Keratinocyte (primary cell): ENCODE measurements around the gene ALG2. TPM values are rescaled to one million over a fixed set of nuclear protein-coding genes. Genes with fewer than 3 reads are reported as not detected.

ENCODE experiments used
- DNase-seq: peaks from one replicate; pipeline ENCODE4 v3.0.0-alpha.2; 2011; ENCODE audit warnings: low read depth, missing footprints, low spot score
- FAIRE-seq: peaks from 2 replicates; lab custom pipeline; 2011; peaks lifted over from hg19 to GRCh38; lab: Jason Lieb, UNC
- H2AFZ ChIP-seq: 2 replicates; pipeline ENCODE4 v1.6.0; 2012; ENCODE audit warnings: low read length, control low read depth, inconsistent platforms; ENCODE audit not compliant: control insufficient read depth
- H3K27ac ChIP-seq: 2 replicates; pipeline ENCODE4 v1.5.1; 2011; ENCODE audit warnings: low read length; ENCODE audit not compliant: control insufficient read depth, insufficient read depth
- H3K27me3 ChIP-seq: 3 replicates; pipeline ENCODE4 v1.6.0; 2011; ENCODE audit warnings: low read length; ENCODE audit not compliant: control insufficient read depth, insufficient read depth; ENCODE audit errors: extremely low read depth
- H3K36me3 ChIP-seq, 2 experiments: 2 replicates in 1 of 2; 3 replicates in 1 of 2; pipeline ENCODE4 v1.5.1; 2011; ENCODE audit warnings: low read length in 2 of 2, mild to moderate bottlenecking in 1 of 2; ENCODE audit not compliant: control insufficient read depth in 2 of 2, insufficient read depth in 2 of 2; ENCODE audit errors: extremely low read depth in 1 of 2
- H3K4me1 ChIP-seq: 3 replicates; pipeline ENCODE4 v1.5.1; 2011; ENCODE audit warnings: low read length; ENCODE audit not compliant: control insufficient read depth, insufficient read depth; ENCODE audit errors: extremely low read depth
- H3K4me2 ChIP-seq: 3 replicates; pipeline ENCODE4 v1.6.0; 2011; ENCODE audit warnings: low read depth, low read length; ENCODE audit not compliant: control insufficient read depth, insufficient read depth; ENCODE audit errors: extremely low read depth
- H3K4me3 ChIP-seq, 3 experiments: fragments of 200-600 bp in 1 of 3; sonication (generic) in 1 of 3; 2 replicates in 2 of 3; 3 replicates in 1 of 3; pipeline ENCODE4 v1.5.1; 2011 to 2016; ENCODE audit warnings: low read length in 3 of 3, mild to moderate bottlenecking in 3 of 3, control low read depth in 2 of 3, inconsistent platforms in 1 of 3, low read depth in 1 of 3, mixed read lengths in 1 of 3, mixed run types in 1 of 3, moderate library complexity in 1 of 3; ENCODE audit not compliant: control insufficient read depth in 2 of 3, insufficient read depth in 2 of 3; ENCODE audit errors: extremely low read depth in 1 of 3
- H3K79me2 ChIP-seq: 2 replicates; pipeline ENCODE4 v1.6.0; 2012; ENCODE audit warnings: low read length; ENCODE audit not compliant: control insufficient read depth, insufficient read depth
- H3K9ac ChIP-seq: 3 replicates; pipeline ENCODE4 v1.6.0; 2011; ENCODE audit warnings: low read length; ENCODE audit not compliant: control insufficient read depth, insufficient read depth; ENCODE audit errors: extremely low read depth
- H3K9me1 ChIP-seq: 3 replicates; pipeline ENCODE4 v1.6.0; 2011; ENCODE audit warnings: low read length; ENCODE audit not compliant: control insufficient read depth, insufficient read depth; ENCODE audit errors: extremely low read depth
- H3K9me3 ChIP-seq: 2 replicates; pipeline ENCODE4 v1.5.1; 2012; ENCODE audit warnings: low read depth, low read length; ENCODE audit not compliant: control insufficient read depth
- H4K20me1 ChIP-seq: 3 replicates; pipeline ENCODE4 v1.6.0; 2011; ENCODE audit warnings: low read length; ENCODE audit not compliant: control insufficient read depth, insufficient read depth; ENCODE audit errors: extremely low read depth
- EZH2 ChIP-seq: IDR thresholded peaks from one replicate; pipeline ENCODE4 v1.6.1; 2012; ENCODE audit warnings: inconsistent platforms, mild to moderate bottlenecking, low read length, moderate library complexity
- dilution Hi-C: fragments of 300-500 bp; cut with MboI; formaldehyde crosslinking; loops from one replicate; pipeline ENCODE4 v1.7.0; 2020; ENCODE audit warnings: low sequenced_read_pairs; ENCODE audit not compliant: extremely low pct_ligation_motif_present
- polyA plus RNA-seq, 5 experiments: library from polyadenylated mRNA; depleted of rRNA in 3 of 5; stranded (reverse) in 3 of 5; stranded (forward) in 1 of 5; unstranded in 1 of 5; fragments of >200 nt; gene quantifications; 1 replicate in 1 of 5; 2 replicates in 3 of 5; 3 replicates in 1 of 5; pipeline versions ENCODE4 v1.2.1 to v1.2.3, GENCODE V29; 2011 to 2012; ENCODE audit warnings: missing spikeins in 2 of 5, low read depth in 1 of 5, low replicate concordance in 1 of 5
- TF ChIP-seq, protein P1 (sequence below), 3 experiments: IDR thresholded peaks in 1 of 3; conservative IDR thresholded peaks in 1 of 3; optimal IDR thresholded peaks in 1 of 3; 2 replicates in 2 of 3; 3 replicates in 1 of 3; pipeline versions ENCODE3 to v1.5.1; 2011; ENCODE audit warnings: low read length in 3 of 3, mild to moderate bottlenecking in 3 of 3, moderate library complexity in 2 of 3, control low read depth in 1 of 3, inconsistent platforms in 1 of 3; ENCODE audit not compliant: insufficient read depth in 2 of 3; ENCODE audit errors: extremely low read depth in 1 of 3

Gene ALG2
- polyA plus RNA-seq, 1 donor (not counting 4 experiments of a cell fraction or from before 2014, with no cell fraction given) = 57.1 TPM

DNA sequence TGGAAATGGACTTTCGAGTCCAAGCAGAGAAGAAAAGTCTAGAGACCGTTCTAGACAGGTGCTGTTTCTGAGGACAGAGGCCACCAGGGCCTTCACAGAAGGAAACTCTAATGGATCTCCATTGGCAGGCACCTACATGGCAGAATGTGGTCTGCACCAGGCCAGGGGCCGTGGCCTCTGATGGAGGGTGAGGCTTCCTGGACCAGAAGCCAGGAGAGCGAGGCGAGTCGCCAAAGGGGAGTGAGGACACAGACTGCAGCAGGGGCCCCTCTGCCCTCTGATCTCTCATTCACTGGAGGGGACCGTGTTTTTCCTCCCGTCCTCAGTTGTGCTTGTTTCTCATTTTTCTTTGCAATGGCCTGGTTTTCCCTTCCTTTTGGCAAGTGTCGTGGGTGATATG lies 41.1 kb downstream of the ALG2 start:
- no peaks in the 10 kb centered on the region for H3K9me3 ChIP-seq
- TF ChIP-seq, protein P1, sequence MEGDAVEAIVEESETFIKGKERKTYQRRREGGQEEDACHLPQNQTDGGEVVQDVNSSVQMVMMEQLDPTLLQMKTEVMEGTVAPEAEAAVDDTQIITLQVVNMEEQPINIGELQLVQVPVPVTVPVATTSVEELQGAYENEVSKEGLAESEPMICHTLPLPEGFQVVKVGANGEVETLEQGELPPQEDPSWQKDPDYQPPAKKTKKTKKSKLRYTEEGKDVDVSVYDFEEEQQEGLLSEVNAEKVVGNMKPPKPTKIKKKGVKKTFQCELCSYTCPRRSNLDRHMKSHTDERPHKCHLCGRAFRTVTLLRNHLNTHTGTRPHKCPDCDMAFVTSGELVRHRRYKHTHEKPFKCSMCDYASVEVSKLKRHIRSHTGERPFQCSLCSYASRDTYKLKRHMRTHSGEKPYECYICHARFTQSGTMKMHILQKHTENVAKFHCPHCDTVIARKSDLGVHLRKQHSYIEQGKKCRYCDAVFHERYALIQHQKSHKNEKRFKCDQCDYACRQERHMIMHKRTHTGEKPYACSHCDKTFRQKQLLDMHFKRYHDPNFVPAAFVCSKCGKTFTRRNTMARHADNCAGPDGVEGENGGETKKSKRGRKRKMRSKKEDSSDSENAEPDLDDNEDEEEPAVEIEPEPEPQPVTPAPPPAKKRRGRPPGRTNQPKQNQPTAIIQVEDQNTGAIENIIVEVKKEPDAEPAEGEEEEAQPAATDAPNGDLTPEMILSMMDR (optimal IDR thresholded peaks at IDR 0.05 in 1 of 3, IDR thresholded peaks at IDR 0.05 in 1 of 3, conservative IDR thresholded peaks at IDR 0.05 in 1 of 3; ENCODE audit: extremely low read depth in 1 of 3, insufficient read depth in 2 of 3, low read length in 3 of 3) = no peak
- no peak for TF ChIP-seq EZH2
- no peak overlapping the region for H2AFZ ChIP-seq
- no peak overlapping the region for H3K4me3 ChIP-seq
- H3K9ac ChIP-seq = no peak overlapping the region
- H3K4me1 ChIP-seq = peaks cover 2% of the 10 kb centered on the region
- no peak for DNase-seq
- H3K36me3 ChIP-seq = no peaks in the 10 kb centered on the region
- H3K4me2 ChIP-seq = no peak overlapping the region
- H4K20me1 ChIP-seq = no peaks in the 10 kb centered on the region
- dilution Hi-C loops = no loop called here
- FAIRE-seq = no peak
- no peaks in the 10 kb centered on the region for H3K27me3 ChIP-seq
- no peak overlapping the region for H3K27ac ChIP-seq
- H3K9me1 ChIP-seq = no peaks in the 10 kb centered on the region
- H3K79me2 ChIP-seq = no peaks in the 10 kb centered on the region

DNA sequence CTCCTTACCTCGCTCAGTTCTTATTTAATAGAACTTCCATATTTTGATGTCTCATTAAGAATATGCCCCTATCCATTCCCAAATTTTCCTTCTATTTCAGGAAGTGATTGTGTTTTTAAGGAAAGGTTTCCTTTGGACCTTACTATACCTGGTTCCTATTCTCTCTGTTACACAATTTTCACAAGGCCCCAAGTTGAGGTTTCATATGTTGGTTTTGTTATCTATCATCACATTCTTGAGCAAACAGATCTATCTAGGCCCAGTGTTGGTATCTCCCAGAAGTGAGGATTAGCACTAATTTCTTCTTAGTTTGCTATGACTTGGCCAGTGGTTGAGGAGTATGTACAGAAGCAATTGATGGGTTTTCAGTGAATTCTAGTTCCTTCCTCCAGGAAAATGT lies 41.5 kb downstream of the ALG2 start:
- Histone ChIP-seq H3K27me3 (no peaks in the 10 kb centered on the region), H2AFZ (no peak overlapping the region), H4K20me1 (no peaks in the 10 kb centered on the region), H3K36me3 (no peaks in the 10 kb centered on the region), H3K9me3 (no peaks in the 10 kb centered on the region), H3K4me2 (no peak overlapping the region), H3K4me1 (peaks cover 2% of the 10 kb centered on the region), H3K9ac (no peak overlapping the region), H3K27ac (no peak overlapping the region), H3K4me3 (no peak overlapping the region), H3K9me1 (no peaks in the 10 kb centered on the region), H3K79me2 (no peaks in the 10 kb centered on the region)
- dilution Hi-C loops = no loop called here
- FAIRE-seq = no peak
- DNase-seq = no peak
- TF ChIP-seq, protein P1 (optimal IDR thresholded peaks at IDR 0.05 in 1 of 3, IDR thresholded peaks at IDR 0.05 in 1 of 3, conservative IDR thresholded peaks at IDR 0.05 in 1 of 3; ENCODE audit: extremely low read depth in 1 of 3, insufficient read depth in 2 of 3, low read length in 3 of 3) = no peak
- no peak for TF ChIP-seq EZH2
